A549 (cell line): ENCODE results near the gene NRDE2. TPM values are rescaled to one million over a fixed set of nuclear protein-coding genes. Genes with fewer than 3 reads are reported as not detected.

Experiments used
- ATAC-seq, 2 experiments: fragments of 200-7000 bp in 1 of 2; fragments of >200 bp in 1 of 2; cut with Nextera tagmentation in 1 of 2; cut with Tn5 transposase in 1 of 2; 3 replicates each; pipeline versions ENCODE4 v1.8.0 to v1.9.1; 2018 to 2020; ENCODE audit warnings: mild to moderate bottlenecking in 1 of 2, moderate library complexity in 1 of 2
- CTCF ChIA-PET: fragments of 300-600 bp; sonication (Branson Sonifier 250); formaldehyde crosslinking; extraction: SDS; loops from one replicate; lab custom pipeline; 2021; ENCODE audit warnings: antibody characterized with exemption, inconsistent platforms; lab: Yijun Ruan, JAX
- POLR2A ChIA-PET: fragments of 350-600 bp; formaldehyde crosslinking; extraction: SDS; loops from one replicate; lab custom pipeline; 2021; ENCODE audit warnings: antibody characterized with exemption, inconsistent platforms; lab: Yijun Ruan, JAX
- DNase-seq, 2 experiments: peaks; one replicate each; pipeline versions ENCODE4 v3.0.0 to v3.0.0-alpha.2; 2011 to 2016; ENCODE audit warnings: low read depth in 1 of 2, low spot score in 1 of 2
- FAIRE-seq: peaks from 2 replicates; lab custom pipeline; 2011; peaks lifted over from hg19 to GRCh38; lab: Jason Lieb, UNC
- H3K27ac ChIP-seq, 2 experiments: fragments of >200 bp; sonication (Bioruptor Twin); formaldehyde crosslinking; 3 replicates each; pipeline ENCODE4 v1.5.1; 2016 to 2017
- H3K4me1 ChIP-seq: fragments of >200 bp; sonication (Bioruptor Twin); formaldehyde crosslinking; 3 replicates; pipeline ENCODE4 v1.6.1; 2016
- H3K4me2 ChIP-seq: fragments of >200 bp; sonication (Bioruptor Twin); formaldehyde crosslinking; 3 replicates; pipeline ENCODE4 v1.6.1; 2016
- H3K4me3 ChIP-seq: fragments of >200 bp; sonication (Bioruptor Twin); formaldehyde crosslinking; 3 replicates; pipeline ENCODE4 v1.5.1; 2016
- H3K9me3 ChIP-seq: fragments of >200 bp; sonication (Bioruptor Twin); formaldehyde crosslinking; 3 replicates; pipeline ENCODE4 v1.6.1; 2016
- BHLHE40 ChIP-seq: IDR thresholded peaks from 2 replicates; pipeline ENCODE4 v1.6.1; 2012; ENCODE audit warnings: low read depth, low read length, inconsistent platforms
- CBX2 ChIP-seq: fragments of 200-600 bp; sonication (generic); IDR thresholded peaks from 2 replicates; pipeline ENCODE4 v1.6.1; 2016; ENCODE audit warnings: low read depth, mild to moderate bottlenecking, borderline replicate concordance
- EHMT2 ChIP-seq: fragments of 200-600 bp; sonication (generic); IDR thresholded peaks from 2 replicates; pipeline ENCODE4 v1.6.1; 2016; ENCODE audit warnings: antibody characterized with exemption, low read depth, mild to moderate bottlenecking, moderate library complexity
- FOSL2 ChIP-seq, 2 experiments: fragments of 450-650 bp in 1 of 2; fragments of >200 bp in 1 of 2; sonication (Bioruptor Twin) in 1 of 2; formaldehyde crosslinking; IDR thresholded peaks; 2 replicates each; pipeline versions ENCODE4 v1.5.0 to v1.6.1; 2016 to 2020; ENCODE audit warnings: mild to moderate bottlenecking in 1 of 2, moderate library complexity in 1 of 2
- HOXA7 ChIP-seq: fragments of 250-450 bp; sonication (Bioruptor Pico); IDR thresholded peaks from 2 replicates; pipeline ENCODE4 v1.5.0; 2020; ENCODE audit warnings: mild to moderate bottlenecking, moderate library complexity
- HOXB5 ChIP-seq: fragments of 250-450 bp; sonication (Bioruptor Pico); IDR thresholded peaks from 2 replicates; pipeline ENCODE4 v1.5.0; 2020; ENCODE audit warnings: mild to moderate bottlenecking, moderate library complexity
- JUNB ChIP-seq: fragments of >200 bp; sonication (Bioruptor Twin); formaldehyde crosslinking; IDR thresholded peaks from 2 replicates; pipeline ENCODE4 v1.6.1; 2016
- MYC ChIP-seq: IDR thresholded peaks from 2 replicates; pipeline ENCODE4 v1.6.1; 2012; ENCODE audit warnings: mild to moderate bottlenecking, inconsistent platforms, low read length, improper control_type of control experiment, borderline replicate concordance
- NFE2L2 ChIP-seq: fragments of 150-350 bp; conservative IDR thresholded peaks from 2 replicates; pipeline ENCODE4 v1.6.1; 2014; ENCODE audit warnings: low read length
- NPAS2 ChIP-seq: fragments of 250-450 bp; sonication (Bioruptor Pico); IDR thresholded peaks from 2 replicates; pipeline ENCODE4 v1.8.0; 2022; ENCODE audit warnings: mild to moderate bottlenecking, moderate library complexity, borderline replicate concordance
- NR3C1 ChIP-seq: fragments of >200 bp; sonication (Bioruptor Twin); formaldehyde crosslinking; IDR thresholded peaks from 3 replicates; pipeline ENCODE4 v1.6.1; 2017
- PHF8 ChIP-seq: fragments of 200-600 bp; sonication (generic); IDR thresholded peaks from 2 replicates; pipeline ENCODE4 v1.6.1; 2016; ENCODE audit warnings: low read depth, mild to moderate bottlenecking, antibody characterized with exemption, moderate library complexity, borderline replicate concordance
- POLR2AphosphoS2 ChIP-seq: conservative IDR thresholded peaks from 2 replicates; pipeline ENCODE4 v1.6.1; 2012; ENCODE audit warnings: low read length, improper control_type of control experiment, inconsistent platforms
- RARB ChIP-seq: fragments of 250-450 bp; sonication (Bioruptor Pico); IDR thresholded peaks from 2 replicates; pipeline ENCODE4 v1.8.0; 2021; ENCODE audit warnings: mild to moderate bottlenecking, moderate library complexity
- RCOR1 ChIP-seq: fragments of 150-350 bp; IDR thresholded peaks from 2 replicates; pipeline ENCODE4 v1.6.1; 2014; ENCODE audit warnings: antibody characterized with exemption, low read length, low read depth
- RFX5 ChIP-seq: fragments of 450-650 bp; IDR thresholded peaks from 2 replicates; pipeline ENCODE4 v1.7.1; 2014; ENCODE audit warnings: antibody characterized with exemption, mild to moderate bottlenecking, moderate library complexity
- SREBF2 ChIP-seq: fragments of 450-650 bp; IDR thresholded peaks from 2 replicates; pipeline ENCODE4 v1.6.1; 2014; ENCODE audit warnings: mild to moderate bottlenecking, moderate library complexity
- ZC3H11A ChIP-seq: fragments of 450-650 bp; IDR thresholded peaks from 2 replicates; pipeline ENCODE4 v1.6.1; 2014; ENCODE audit warnings: antibody characterized with exemption, mild to moderate bottlenecking
- ZSCAN20 ChIP-seq: fragments of 250-450 bp; sonication (Bioruptor Pico); IDR thresholded peaks from 2 replicates; pipeline ENCODE4 v1.8.0; 2022; ENCODE audit warnings: mild to moderate bottlenecking, moderate library complexity
- WGBS: methylation state at CpG from one replicate; pipeline ENCODE4 v1.1.6; 2017; ENCODE audit errors: missing lambda C conversion rate; 5-methylcytosine and 5-hydroxymethylcytosine counted together
- polyA plus RNA-seq, 4 experiments: library from polyadenylated mRNA; depleted of rRNA in 3 of 4; stranded (reverse); fragments of >200 nt; fragmentation: RNase III in 1 of 4; extraction: RNeasy Plus Mini Kit Qiagen cat#74134 plus additional on column Dnase treatment in 1 of 4; gene quantifications; 2 replicates in 3 of 4; 3 replicates in 1 of 4; pipeline ENCODE4 v1.2.3, GENCODE V29; 2011 to 2017
- TF ChIP-seq, protein P1 (sequence below): fragments of 450-650 bp; IDR thresholded peaks from 2 replicates; pipeline ENCODE4 v1.6.1; 2014; ENCODE audit warnings: antibody characterized with exemption
- TF ChIP-seq, protein P2 (sequence below): fragments of >200 bp; sonication (Bioruptor Twin); formaldehyde crosslinking; IDR thresholded peaks from 3 replicates; pipeline ENCODE4 v1.6.1; 2016
- TF ChIP-seq, protein P3 (sequence below): IDR thresholded peaks from 2 replicates; pipeline ENCODE4 v1.6.1; 2012
- TF ChIP-seq, protein P4 (sequence below): IDR thresholded peaks from 2 replicates; pipeline ENCODE4 v1.6.1; 2012
- TF ChIP-seq, protein P5 (sequence below): fragments of >200 bp; sonication (Bioruptor Twin); formaldehyde crosslinking; IDR thresholded peaks from 2 replicates; pipeline ENCODE4 v1.6.1; 2016
- TF ChIP-seq, protein P6 (sequence below): IDR thresholded peaks from 2 replicates; pipeline ENCODE4 v1.6.1; 2012; ENCODE audit warnings: low read depth, borderline replicate concordance
- TF ChIP-seq, protein P7 (sequence below): fragments of >200 bp; sonication (Bioruptor Twin); formaldehyde crosslinking; IDR thresholded peaks from 3 replicates; pipeline ENCODE4 v1.5.1; 2016

NRDE2 gene
- polyA plus RNA-seq, 2 of the 4 experiments (the other 2 are of a cell fraction), result 11.6 to 12.7 TPM

DNA sequence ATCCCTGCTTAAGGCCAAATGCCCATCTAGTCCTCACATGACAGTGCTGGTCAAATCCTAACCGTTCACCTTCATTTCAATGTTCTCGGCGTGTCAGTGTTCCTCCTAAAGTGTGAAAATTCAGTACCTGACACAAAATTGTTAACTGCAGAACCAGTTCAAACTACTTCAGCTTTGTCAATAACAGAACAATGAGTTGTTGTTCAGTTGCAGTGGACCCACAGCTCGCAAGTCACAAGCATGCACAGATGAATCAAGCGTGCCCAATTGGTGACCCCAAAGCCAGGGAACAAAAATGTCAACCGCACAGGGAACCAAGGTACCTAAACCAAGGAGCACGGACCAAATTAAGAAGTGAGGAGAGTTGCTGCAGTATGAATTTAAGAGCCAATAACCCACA, 23.2 kb downstream of the NRDE2 start:
- no peak for ATAC-seq
- Histone ChIP-seq H3K4me1 (no peaks in the 10 kb centered on the region), H3K27ac (no peak overlapping the region), H3K4me3 (no peak overlapping the region)
- POLR2A ChIA-PET, result no interaction called here
- TF ChIP-seq NFE2L2 (no peak), ZSCAN20 (no peak), PHF8 (no peak), MYC (no peak), RARB (CRISPR knock-in tag) (no peak), RCOR1 (no peak), RFX5 (no peak), NPAS2 (CRISPR knock-in tag) (no peak)
- TF ChIP-seq, protein P1, sequence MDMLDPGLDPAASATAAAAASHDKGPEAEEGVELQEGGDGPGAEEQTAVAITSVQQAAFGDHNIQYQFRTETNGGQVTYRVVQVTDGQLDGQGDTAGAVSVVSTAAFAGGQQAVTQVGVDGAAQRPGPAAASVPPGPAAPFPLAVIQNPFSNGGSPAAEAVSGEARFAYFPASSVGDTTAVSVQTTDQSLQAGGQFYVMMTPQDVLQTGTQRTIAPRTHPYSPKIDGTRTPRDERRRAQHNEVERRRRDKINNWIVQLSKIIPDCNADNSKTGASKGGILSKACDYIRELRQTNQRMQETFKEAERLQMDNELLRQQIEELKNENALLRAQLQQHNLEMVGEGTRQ, result no peak
- TF ChIP-seq, all 56 proteins: peak for 0
- DNase-seq (no peak), FAIRE-seq (no peak)
- no peaks in the 10 kb centered on the region for H3K9me3 ChIP-seq
- CTCF ChIA-PET, result no interaction called here
- H3K4me2 ChIP-seq, result no peak overlapping the region
- 96% methylated on average over 7 of the region's 7 CpGs for WGBS

DNA sequence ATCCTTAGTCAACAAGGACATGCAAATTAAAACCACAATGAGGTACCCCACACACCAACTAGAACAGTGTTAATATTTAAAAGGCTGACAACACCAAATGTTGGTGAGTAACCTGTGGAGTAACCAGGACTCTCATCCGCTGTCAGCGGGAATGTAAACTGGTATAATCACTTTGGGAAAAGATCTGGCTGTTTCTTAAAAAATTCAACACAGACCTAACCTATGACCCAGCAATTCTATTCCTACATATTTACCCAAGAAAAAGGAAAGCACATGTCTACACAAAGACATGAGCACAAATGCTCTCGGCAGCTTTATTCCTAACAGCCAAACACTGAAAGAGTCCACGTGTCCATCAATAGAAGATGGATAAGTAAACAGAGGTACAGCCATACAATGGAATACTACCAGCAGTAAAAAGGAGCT, 26.6 kb downstream of the NRDE2 start:
- no peak overlapping the region for H3K27ac ChIP-seq
- TF ChIP-seq NR3C1, result no peak
- TF ChIP-seq ZC3H11A, result no peak
- TF ChIP-seq ZSCAN20, result no peak
- no peak for TF ChIP-seq JUNB
- TF ChIP-seq POLR2AphosphoS2, result no peak
- no peak for TF ChIP-seq EHMT2
- TF ChIP-seq, protein P2, sequence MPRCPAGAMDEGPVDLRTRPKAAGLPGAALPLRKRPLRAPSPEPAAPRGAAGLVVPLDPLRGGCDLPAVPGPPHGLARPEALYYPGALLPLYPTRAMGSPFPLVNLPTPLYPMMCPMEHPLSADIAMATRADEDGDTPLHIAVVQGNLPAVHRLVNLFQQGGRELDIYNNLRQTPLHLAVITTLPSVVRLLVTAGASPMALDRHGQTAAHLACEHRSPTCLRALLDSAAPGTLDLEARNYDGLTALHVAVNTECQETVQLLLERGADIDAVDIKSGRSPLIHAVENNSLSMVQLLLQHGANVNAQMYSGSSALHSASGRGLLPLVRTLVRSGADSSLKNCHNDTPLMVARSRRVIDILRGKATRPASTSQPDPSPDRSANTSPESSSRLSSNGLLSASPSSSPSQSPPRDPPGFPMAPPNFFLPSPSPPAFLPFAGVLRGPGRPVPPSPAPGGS, result no peak
- TF ChIP-seq BHLHE40, result no peak
- no peak overlapping the region for H3K4me3 ChIP-seq
- POLR2A ChIA-PET, result no interaction called here
- DNase-seq (no peak), ATAC-seq (no peak), FAIRE-seq (no peak)
- 90% methylated on average over 4 of the region's 4 CpGs for WGBS
- H3K4me1 ChIP-seq, result no peaks in the 10 kb centered on the region
- CTCF ChIA-PET, result interaction anchor here (0.6 to 1.3 kb wide), 4 partner anchors 16 to 392 kb away, joined by 3 to 5 read pairs (median 3); no protein-coding TSS in a partner anchor
- H3K4me2 ChIP-seq, result no peak overlapping the region
- H3K9me3 ChIP-seq, result no peaks in the 10 kb centered on the region

DNA sequence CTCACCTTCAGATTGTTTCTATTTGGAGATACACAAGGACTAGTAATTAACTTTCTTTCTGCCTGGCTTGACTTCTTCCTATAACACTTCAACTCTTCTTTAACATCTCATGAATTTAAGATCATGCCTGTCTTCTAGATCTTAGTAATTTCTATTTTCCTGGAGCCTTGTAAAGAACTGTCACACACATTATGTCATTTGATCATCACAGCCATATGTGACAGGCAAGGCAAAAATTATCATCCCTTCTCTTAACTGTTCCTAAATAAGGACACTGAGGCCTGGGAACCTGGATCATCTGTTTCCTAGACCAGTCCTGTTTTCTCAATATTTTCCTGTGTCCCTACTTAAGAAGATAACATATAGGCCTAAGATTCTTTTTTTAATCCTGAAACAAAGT, 27.2 kb downstream of the NRDE2 start:
- Histone ChIP-seq H3K4me3 (no peak overlapping the region), H3K9me3 (no peaks in the 10 kb centered on the region), H3K4me2 (no peak overlapping the region), H3K27ac (no peak overlapping the region), H3K4me1 (no peaks in the 10 kb centered on the region)
- no peak for FAIRE-seq
- no peak for DNase-seq
- CTCF ChIA-PET, result no interaction called here
- no peak for ATAC-seq
- TF ChIP-seq FOSL2 (IDR thresholded peaks at IDR 0.05) (no peak), FOSL2 (CRISPR knock-in tag; IDR thresholded peaks at IDR 0.05) (no peak)
- TF ChIP-seq, protein P3, sequence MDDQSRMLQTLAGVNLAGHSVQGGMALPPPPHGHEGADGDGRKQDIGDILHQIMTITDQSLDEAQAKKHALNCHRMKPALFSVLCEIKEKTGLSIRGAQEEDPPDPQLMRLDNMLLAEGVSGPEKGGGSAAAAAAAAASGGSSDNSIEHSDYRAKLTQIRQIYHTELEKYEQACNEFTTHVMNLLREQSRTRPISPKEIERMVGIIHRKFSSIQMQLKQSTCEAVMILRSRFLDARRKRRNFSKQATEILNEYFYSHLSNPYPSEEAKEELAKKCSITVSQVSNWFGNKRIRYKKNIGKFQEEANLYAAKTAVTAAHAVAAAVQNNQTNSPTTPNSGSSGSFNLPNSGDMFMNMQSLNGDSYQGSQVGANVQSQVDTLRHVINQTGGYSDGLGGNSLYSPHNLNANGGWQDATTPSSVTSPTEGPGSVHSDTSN, result no peak
- TF ChIP-seq, protein P4, sequence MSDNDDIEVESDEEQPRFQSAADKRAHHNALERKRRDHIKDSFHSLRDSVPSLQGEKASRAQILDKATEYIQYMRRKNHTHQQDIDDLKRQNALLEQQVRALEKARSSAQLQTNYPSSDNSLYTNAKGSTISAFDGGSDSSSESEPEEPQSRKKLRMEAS, result no peak
- POLR2A ChIA-PET, result no interaction called here

DNA sequence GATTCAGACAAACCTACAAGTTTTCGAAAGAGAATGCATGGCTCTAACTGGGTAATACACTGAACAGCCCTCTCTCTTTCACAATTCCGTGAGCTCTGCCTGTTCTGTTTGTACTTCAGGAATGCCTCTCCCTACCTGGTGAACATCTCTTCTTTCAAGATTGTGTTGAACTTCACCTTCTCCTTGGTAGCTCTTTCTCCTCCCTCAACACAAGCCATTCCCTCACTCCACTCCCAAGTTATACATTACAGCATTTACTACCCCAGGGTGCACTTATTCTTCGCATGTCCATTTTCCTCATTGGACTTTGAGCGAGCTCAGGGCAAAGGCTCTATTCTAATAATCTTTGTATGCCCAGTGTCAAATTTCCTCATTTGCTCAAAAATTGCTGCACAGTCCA, 28.3 kb downstream of the NRDE2 start:
- ChIA-PET CTCF (interaction anchor here (1.1 to 4.0 kb wide), 3 partner anchors 44 to 455 kb away, joined by 4 to 33 read pairs (median 4); no protein-coding TSS in a partner anchor), POLR2A (no interaction called here)
- no peak for FAIRE-seq
- Histone ChIP-seq H3K4me3 (no peak overlapping the region), H3K4me2 (no peak overlapping the region), H3K4me1 (no peaks in the 10 kb centered on the region), H3K27ac (no peak overlapping the region), H3K9me3 (no peaks in the 10 kb centered on the region)
- WGBS, result 92% methylated on average over 4 of the region's 4 CpGs
- no peak for ATAC-seq
- DNase-seq, result no peak
- TF ChIP-seq SREBF2 (no peak), BHLHE40 (no peak), NFE2L2 (no peak), RCOR1 (no peak), JUNB (no peak), MYC (no peak), HOXA7 (CRISPR knock-in tag) (no peak), HOXB5 (no peak), CBX2 (no peak), NPAS2 (CRISPR knock-in tag) (no peak)
- TF ChIP-seq, protein P5, sequence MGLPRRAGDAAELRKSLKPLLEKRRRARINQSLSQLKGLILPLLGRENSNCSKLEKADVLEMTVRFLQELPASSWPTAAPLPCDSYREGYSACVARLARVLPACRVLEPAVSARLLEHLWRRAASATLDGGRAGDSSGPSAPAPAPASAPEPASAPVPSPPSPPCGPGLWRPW, result no peak
- TF ChIP-seq, protein P6, sequence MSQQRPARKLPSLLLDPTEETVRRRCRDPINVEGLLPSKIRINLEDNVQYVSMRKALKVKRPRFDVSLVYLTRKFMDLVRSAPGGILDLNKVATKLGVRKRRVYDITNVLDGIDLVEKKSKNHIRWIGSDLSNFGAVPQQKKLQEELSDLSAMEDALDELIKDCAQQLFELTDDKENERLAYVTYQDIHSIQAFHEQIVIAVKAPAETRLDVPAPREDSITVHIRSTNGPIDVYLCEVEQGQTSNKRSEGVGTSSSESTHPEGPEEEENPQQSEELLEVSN, result no peak
- TF ChIP-seq, protein P7, sequence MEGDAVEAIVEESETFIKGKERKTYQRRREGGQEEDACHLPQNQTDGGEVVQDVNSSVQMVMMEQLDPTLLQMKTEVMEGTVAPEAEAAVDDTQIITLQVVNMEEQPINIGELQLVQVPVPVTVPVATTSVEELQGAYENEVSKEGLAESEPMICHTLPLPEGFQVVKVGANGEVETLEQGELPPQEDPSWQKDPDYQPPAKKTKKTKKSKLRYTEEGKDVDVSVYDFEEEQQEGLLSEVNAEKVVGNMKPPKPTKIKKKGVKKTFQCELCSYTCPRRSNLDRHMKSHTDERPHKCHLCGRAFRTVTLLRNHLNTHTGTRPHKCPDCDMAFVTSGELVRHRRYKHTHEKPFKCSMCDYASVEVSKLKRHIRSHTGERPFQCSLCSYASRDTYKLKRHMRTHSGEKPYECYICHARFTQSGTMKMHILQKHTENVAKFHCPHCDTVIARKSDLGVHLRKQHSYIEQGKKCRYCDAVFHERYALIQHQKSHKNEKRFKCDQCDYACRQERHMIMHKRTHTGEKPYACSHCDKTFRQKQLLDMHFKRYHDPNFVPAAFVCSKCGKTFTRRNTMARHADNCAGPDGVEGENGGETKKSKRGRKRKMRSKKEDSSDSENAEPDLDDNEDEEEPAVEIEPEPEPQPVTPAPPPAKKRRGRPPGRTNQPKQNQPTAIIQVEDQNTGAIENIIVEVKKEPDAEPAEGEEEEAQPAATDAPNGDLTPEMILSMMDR, result no peak
